HG03135 (cell line): ENCODE measurements around the gene BCAR1.
"Not testable (repeated sequence)": the region's sequence is repeated elsewhere in the genome, so short reads cannot be mapped to it uniquely, and the experiment has no call there.

Source experiments
- ATAC-seq: cut with Tn5 transposase; IDR thresholded peaks from one replicate; pipeline ENCODE4 v1.9.1; 2021; ENCODE audit warnings: mild to moderate bottlenecking, moderate library complexity; ENCODE audit not compliant: unreplicated experiment

The BCAR1 gene

DNA sequence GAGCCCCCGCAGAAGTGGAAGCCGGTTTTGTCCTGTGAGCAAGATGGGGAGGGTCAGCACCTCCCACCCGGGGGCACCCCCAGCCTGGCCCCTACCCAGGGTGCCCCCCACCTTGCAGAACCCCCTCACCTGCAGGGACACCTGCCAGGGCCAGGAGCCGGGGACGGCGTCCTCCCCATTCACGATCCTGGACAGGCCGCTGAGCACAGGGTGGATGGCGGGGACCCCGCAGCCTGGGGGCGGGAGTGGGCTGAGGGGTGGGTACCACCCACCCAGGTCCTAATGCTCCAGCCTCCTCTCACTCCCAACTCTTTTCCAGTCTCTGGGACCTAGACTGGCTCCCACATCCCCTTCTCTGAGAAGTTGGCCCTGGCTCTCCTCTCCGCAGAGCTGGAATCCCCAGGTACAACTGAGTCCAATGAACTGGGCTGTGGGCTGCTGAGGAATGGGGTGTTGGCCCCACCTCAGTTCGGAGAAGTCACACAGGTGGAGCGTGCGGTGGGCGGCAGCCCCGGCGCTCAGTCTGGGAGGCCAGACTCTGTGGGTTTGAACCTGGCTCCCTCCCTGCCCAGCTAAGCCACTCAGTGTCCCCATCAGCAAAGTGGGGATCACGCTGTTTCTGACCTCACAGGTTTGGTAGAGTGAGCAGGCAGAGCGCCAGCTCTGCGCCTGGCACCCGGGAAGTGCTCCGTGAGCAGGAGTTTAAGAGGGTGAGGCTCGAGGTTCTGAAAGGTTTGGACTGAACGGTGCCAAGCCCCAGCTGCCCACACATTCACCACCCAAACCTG is 45.3 kb downstream of the BCAR1 start:
- not testable (repeated sequence) for ATAC-seq

GRCh38 chr16:75205438-75205837 is 46.0 kb downstream of the BCAR1 start:
- not testable (repeated sequence) for ATAC-seq

- not testable (repeated sequence) for ATAC-seq
Measured at GRCh38 chr16:75204905-75205304, 46.5 kb downstream of the BCAR1 start.

DNA sequence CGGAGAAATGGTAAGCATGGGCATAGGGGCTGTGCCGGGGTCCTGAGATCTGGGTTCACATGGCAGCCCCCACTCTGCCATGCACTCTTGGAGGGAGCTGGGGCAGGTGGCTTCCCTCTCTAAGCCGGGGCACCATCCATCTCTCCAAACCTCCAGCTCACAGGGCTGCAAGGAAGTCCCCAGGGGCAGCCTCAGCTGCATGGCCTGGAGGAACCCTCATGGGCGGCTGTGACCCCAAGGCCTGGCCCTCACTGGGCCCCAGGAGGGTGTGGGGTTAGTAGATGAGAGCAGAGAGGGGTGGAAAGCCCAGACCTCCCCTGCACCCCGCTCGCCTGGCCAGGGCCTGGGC is 47.0 kb downstream of the BCAR1 start:
- ATAC-seq, result no peak

GRCh38 chr16:75203667-75204409 is 47.6 kb downstream of the BCAR1 start:
- no peak for ATAC-seq

DNA sequence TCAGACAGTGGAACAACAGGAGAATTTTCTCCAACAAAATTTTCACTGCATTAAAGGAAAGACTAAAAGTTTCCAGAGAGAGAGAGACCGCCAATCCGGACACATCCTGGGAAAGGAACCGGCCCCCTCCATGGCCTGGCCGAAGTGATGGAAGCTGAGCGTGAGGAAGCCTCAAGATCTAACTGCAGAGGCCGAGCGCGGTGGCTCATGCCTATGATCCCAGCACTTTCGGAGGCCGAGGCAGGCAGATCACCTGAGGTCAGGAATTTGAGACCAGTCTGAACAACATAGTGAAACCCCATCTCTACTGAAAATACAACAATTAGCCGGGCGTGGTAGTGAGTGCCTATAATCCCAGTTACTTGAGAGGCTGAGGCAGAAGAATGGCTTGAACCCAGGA is 48.3 kb downstream of the BCAR1 start:
- no peak for ATAC-seq

DNA sequence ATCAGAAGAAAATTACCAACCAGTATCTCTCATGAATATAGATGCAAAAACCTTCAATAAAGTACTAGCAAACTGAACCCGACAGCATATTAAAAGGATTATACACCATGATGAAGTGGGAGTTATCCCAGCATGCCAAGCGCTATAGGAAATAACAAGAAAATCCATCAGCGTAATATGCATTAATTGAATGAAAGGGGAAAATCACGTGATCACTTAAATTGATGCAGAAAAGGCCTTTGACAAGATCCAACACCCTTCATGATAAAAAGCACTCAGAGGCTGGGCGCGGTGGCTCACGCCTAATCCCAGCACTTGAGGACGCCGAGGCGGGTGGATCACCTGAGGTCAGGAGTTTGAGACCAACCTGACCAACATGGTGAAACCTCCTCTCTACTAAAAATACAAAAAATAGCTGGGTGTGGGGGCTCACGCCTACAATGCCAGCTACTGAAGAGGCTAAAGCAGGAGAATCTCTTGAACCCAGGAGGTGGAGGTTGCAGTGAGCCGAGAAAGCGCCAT is 49.3 kb downstream of the BCAR1 start:
- no peak for ATAC-seq

GRCh38 chr16:75198135-75198600 is 53.3 kb downstream of the BCAR1 start:
- ATAC-seq, result no peak

- no peak for ATAC-seq
Measured at GRCh38 chr16:75197522-75198134, 53.8 kb downstream of the BCAR1 start.

DNA sequence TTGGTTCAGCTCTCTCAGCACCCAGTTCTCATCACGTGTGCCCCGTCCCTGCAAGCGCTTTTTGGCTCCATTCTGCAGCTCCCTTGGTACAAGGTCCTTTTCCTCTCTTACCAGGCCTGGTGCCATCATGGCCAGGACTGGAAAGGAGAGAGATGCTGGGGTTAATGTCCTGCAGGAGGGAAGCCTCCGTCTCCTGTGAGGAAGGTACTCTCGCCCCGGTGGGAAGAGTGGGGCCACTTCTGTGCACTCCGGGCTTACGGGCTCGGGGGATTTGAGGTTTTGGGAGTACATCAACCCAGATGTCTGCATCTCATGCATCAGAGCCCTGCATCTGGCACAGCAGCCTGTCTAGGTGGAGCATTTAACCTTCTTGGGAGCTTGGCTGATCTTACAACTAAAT is 54.6 kb downstream of the BCAR1 start:
- no peak for ATAC-seq

DNA sequence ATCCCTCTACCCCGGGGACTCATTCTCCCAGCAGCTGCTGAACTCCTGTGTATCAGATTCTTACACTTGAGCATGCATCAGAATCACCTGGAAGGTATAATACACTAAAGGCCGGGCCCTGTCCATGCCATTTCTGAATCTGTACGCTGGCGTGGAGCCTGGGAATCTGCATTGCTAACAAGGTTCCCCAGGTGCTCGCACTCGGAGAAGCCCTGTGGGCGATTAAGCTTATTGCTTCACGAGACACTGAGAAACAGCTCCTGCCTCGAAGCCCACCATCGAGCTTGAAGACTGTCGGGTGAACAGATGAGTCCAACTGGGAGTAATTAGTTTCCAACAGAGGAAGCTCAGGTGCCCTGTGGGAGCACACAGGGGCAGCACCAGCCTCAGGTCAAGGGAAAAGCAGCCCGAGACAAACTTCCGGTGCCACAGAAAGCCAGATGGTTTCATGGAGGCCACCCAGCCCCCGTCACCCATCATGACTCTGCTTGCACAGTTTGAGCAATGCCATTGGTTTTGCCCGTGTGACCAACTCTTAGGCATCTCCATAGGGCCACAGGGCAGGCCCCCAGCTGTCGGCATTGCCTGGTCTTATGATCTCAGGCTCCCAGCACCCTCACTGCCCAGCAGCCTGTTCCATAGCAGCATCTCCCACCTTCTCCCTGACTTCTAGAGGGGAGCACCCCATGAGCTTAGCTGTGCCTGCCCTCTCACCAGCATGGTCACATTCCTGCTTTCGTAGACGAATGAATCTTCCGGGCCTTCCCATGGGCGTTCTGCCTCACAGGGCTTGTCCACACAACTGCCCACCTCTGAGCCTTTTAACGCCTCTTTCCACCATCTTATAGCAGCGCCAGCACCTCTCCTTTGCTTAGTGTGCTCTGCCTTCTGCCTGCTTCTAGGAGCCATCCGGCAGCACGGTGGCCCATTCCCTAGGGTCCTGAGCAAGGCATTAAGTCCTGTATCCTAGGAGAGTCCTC is 55.3 kb downstream of the BCAR1 start:
- ATAC-seq, result no peak

DNA sequence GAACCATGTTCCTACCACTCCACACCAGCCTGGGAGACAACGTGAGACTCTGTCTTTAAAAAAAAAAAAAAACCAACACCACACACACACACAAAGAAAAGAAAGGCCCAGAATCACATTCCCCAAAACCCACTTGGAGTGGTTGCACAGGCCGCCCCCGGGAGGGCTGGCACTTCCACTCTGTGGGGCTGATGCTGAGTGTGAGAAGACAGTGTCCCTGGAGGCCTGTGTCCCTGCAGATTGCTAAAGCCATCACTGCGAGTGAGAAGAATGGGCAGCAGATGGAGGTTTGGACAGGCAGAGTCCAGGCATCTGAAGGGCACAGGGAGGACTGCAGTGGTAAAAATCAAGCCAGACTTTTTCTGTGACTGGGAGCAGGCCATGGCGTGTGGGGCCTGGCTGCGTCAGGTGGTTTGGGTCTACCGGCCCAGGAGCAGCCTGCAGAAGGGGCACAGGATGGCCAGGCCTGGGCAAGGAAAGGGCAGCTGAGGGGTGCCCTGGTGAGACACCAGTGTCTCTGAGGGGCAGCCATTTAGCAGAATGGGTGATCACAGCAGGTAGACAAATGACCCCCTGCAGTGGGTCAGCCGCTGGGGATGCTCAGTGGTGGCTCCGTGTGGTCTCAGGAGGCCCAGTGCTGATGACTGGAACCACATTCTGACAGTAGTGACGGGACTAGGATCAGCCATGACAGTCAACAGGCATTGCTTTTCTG is 57.5 kb downstream of the BCAR1 start:
- ATAC-seq, result no peak

- no peak for ATAC-seq
Measured at GRCh38 chr16:75193265-75193650, 58.2 kb downstream of the BCAR1 start.

DNA sequence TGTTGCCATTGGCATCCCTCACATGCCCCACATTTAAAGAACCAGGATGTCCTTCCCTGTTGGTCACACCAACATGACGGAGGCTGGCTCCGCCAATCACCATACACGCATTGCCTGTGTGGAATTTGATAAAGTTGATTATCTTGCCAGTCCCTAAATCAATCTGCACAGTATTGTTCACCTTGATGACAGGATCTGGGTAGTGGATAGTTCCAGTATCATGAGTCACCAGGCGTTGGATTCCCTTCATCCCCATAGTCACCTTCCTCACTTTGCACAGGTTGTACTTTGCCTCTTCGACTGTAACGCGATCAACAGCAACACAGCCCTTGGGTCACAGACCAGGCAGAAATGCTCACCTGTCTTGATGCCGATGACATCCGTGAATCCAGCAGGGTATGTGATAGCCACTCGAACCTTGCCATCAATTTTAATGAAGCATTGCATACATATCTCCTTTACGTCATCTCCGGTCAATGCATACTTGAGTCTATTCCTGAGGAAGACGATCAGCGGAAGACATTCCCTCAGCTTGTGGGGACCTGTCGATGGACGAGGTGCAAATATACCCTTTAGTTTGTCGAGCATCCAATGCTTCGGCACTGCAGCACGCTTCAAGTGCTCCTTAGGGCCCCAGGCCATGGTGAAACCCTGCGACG is 58.7 kb downstream of the BCAR1 start:
- ATAC-seq, result no peak

DNA sequence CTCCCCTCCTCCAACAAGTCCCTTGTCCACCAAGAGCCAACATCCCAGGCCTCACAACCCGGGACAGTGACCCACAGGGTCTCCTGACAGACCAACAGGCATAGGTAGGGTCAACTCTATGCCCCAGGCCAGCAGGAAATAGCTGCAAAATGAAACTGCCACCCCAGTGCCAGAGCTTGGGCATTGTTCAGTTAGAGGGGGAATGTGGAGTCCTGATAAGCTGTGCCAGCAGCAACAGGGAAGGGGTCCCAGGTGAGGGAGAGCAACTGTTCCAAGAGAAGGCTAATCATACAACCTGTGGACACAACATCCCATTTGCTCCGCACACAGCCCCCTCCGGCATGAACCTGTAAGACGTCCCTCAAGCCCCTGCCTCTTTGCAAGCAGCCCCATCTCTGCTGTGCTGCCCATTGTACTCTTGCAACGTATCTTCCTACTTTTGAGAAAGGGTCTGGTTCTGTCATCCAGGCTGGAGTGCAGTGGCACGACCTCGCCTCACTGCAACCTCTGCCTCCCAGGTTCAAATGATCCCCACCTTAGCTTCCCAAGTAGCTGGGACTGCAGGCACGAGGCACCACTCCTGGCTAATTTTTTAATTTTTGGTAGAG is 61.7 kb downstream of the BCAR1 start:
- ATAC-seq, result no peak

DNA sequence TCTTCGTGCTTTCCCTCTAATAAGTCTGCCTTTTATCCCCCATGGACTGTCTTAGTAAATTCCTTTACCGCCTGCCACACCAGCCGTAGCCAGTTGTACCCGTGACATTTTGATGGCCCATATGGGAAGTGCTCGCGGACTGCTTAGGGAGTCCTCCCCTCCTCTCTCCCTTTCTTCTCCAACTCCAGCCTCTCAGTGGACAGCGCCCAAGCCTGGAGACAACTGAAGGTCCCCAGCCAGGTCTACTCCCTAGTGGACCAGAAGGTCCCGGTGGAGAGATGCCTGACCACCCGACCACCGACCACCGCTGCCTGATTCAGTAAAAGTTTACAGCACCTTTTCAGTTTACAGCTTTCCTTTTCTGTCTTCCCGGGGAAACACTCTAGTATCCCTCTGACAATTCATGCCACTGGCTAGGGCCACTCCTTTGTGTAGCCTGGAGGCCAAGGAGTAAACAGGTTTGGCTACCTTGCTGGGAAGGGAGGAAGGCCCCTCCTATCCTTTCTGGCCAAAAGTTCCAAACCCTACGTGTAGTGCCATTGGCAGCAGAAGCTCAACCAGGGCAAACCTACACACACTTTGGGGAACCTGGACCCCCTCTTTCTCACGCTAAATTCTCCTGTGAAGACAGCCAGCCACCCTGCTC is 62.5 kb downstream of the BCAR1 start:
- ATAC-seq, result no peak

GRCh38 chr16:75181630-75182029 is 69.8 kb downstream of the BCAR1 start:
- ATAC-seq, result no peak

GRCh38 chr16:75179208-75179607 is 72.2 kb downstream of the BCAR1 start:
- no peak for ATAC-seq
